BJ (cell line): ENCODE measurements around the gene ZNF496. TPM values are rescaled to one million over a fixed set of nuclear protein-coding genes. Genes with fewer than 3 reads are reported as not detected.

ENCODE experiments used
- CTCF ChIA-PET: fragments of 350-600 bp; formaldehyde crosslinking; extraction: SDS; loops from one replicate; lab custom pipeline; 2021; ENCODE audit warnings: antibody characterized with exemption, inconsistent platforms; lab: Yijun Ruan, JAX
- POLR2A ChIA-PET: fragments of 300-600 bp; sonication (Branson Sonifier 250); formaldehyde crosslinking; extraction: SDS; loops from one replicate; lab custom pipeline; 2021; ENCODE audit warnings: antibody characterized with exemption; lab: Charles Lee
- DNase-seq: peaks from one replicate; pipeline ENCODE4 v3.0.0-alpha.2; 2011; ENCODE audit warnings: low read depth
- H3K27me3 ChIP-seq: 2 replicates; pipeline ENCODE4 v1.6.0; 2011; ENCODE audit warnings: low read length; ENCODE audit not compliant: control insufficient read depth, insufficient read depth
- H3K36me3 ChIP-seq: 2 replicates; pipeline ENCODE4 v1.5.1; 2011; ENCODE audit warnings: low read length; ENCODE audit not compliant: control insufficient read depth, insufficient read depth
- H3K4me3 ChIP-seq: 2 replicates; pipeline ENCODE4 v1.5.1; 2011; ENCODE audit warnings: low read depth, mild to moderate bottlenecking, control low read depth, low read length
- CTCF ChIP-seq: IDR thresholded peaks from 2 replicates; pipeline ENCODE4 v1.5.1; 2011; ENCODE audit warnings: low read depth, mild to moderate bottlenecking, control low read depth, inconsistent platforms, low read length, moderate library complexity; ENCODE audit not compliant: insufficient read depth
- polyA plus RNA-seq: library from polyadenylated mRNA; depleted of rRNA; stranded (reverse); fragments of >200 nt; gene quantifications from 2 replicates; pipeline ENCODE4 v1.2.3, GENCODE V29; 2011

ZNF496 gene
- polyA plus RNA-seq, 1 experiment = 17.8 TPM

DNA sequence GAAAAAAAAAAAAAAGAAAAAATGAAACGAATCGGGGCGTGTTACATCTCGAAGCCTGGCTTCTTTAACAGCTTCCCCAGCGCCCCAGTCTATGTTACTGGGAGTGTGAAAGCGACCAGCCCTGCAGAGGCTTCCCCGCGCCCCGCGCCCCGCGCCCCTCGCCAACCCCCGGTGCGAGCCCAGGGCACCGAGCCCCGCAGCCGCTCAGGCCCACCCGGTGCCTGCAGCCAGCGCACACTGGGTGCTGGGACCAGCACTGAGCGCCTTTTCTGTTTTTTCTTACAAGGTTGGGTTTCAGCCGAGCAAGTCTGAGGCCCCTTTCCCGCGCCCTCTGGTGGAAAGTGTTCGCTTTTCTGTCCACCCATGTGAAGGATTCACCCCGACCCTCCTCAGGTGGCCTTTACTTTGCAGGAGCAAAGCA, 42.1 kb upstream of the ZNF496 start:
- Histone ChIP-seq H3K27me3 (0 out of 2 replicates have a peak, but pooled peaks cover 3% of the 10 kb centered on the region), H3K36me3 (no peaks in the 10 kb centered on the region), H3K4me3 (peak overlapping the region; percentile 18)
- ChIA-PET CTCF (interaction anchor here (0.7 to 3.4 kb wide), 13 partner anchors 9 to 464 kb away, joined by 3 to 37 read pairs (median 5); partner anchors contain the start of gene ZNF496), POLR2A (no interaction called here)
- TF ChIP-seq CTCF = peak; percentile 61
- DNase-seq = no peak

GRCh38 chr1:247371801-247372259, 40.2 kb upstream of the ZNF496 start:
- CTCF ChIA-PET = interaction anchor here (1.7 to 3.4 kb wide), 5 partner anchors 9 to 115 kb away, joined by 5 to 37 read pairs (median 5); partner anchors contain the start of gene ZNF496
- POLR2A ChIA-PET = no interaction called here
- no peak for DNase-seq
- no peaks in the 10 kb centered on the region for H3K36me3 ChIP-seq
- no peak for TF ChIP-seq CTCF
- H3K4me3 ChIP-seq = no peak overlapping the region
- H3K27me3 ChIP-seq = 0 out of 2 replicates have a peak, but pooled peaks cover 3% of the 10 kb centered on the region

DNA sequence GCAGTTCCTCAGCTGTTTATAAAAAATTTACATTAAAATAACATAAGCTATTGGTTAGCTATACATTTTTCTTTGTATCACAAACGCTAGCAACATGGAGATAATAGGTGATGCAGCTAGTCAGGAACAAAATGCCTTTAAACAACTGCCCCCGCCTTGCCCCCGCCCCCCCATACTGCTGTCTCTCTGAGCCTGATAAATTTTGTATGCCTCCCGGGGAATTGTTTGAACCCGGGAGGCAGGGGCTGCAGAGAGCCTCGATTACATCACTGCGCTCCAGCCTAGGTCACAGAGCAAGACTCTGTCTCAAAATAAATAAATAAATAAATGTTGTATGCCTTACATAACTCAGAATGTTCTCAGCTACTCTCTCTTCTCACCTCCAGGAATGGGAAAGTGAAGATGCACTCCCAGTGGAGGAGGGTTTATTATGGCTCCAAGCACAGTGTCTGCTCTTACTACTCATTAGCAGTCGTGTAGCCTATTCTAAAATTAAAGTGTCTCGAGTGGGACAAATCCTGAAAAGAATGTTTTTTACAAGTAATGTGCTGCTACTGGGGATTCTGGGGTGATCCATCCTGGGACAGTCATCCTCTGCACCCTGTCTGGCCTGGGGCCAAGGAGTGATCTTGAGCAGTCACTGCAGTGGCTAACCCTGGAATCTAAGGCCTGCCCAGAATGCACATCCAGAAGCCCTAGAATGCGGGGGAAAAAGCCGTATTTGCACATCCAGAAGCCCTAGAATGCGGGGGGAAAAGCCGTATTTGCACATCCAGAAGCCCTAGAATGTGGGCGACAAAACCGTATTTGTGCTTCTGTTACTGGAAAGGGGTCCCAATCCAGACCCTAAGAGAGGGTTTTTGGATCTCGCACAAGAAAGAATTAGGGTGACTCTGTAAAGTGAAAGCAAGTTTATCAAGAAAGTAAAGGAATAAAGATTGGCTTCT, 39.4 kb upstream of the ZNF496 start:
- no peak for TF ChIP-seq CTCF
- no peak for DNase-seq
- CTCF ChIA-PET = no interaction called here
- 0 out of 2 replicates have a peak, but pooled peaks cover 3% of the 10 kb centered on the region for H3K27me3 ChIP-seq
- no peaks in the 10 kb centered on the region for H3K36me3 ChIP-seq
- POLR2A ChIA-PET = no interaction called here
- H3K4me3 ChIP-seq = no peak overlapping the region

- Histone ChIP-seq H3K4me3 (no peak overlapping the region), H3K27me3 (no peaks in the 10 kb centered on the region), H3K36me3 (no peaks in the 10 kb centered on the region)
- ChIA-PET CTCF (interaction anchor here (0.7 to 0.8 kb wide), 2 partner anchors 19 kb away, joined by 3 read pairs; no protein-coding TSS in a partner anchor), POLR2A (no interaction called here)
- no peak for TF ChIP-seq CTCF
- DNase-seq = no peak
Observed at GRCh38 chr1:247368490-247369145, 37.0 kb upstream of the ZNF496 start.
